SK-N-SH (cell line): ENCODE data around the gene GCN1.

Source experiments
- CHD2 ChIP-seq: fragments of 150-350 bp; IDR thresholded peaks from 2 replicates; pipeline ENCODE4 v1.6.1; 2018; ENCODE audit warnings: low read length; ENCODE audit not compliant: partially characterized antibody
- CTCF ChIP-seq: fragments of 200-600 bp; sonication (generic); IDR thresholded peaks from 2 replicates; pipeline ENCODE4 v1.6.1; 2017; ENCODE audit warnings: antibody characterized with exemption, mild to moderate bottlenecking, moderate library complexity
- EP300 ChIP-seq, 2 experiments: IDR thresholded peaks; 2 replicates each; pipeline versions ENCODE4 v1.4.0 to v1.6.1; 2012; ENCODE audit warnings: borderline replicate concordance in 1 of 2, low read depth in 1 of 2, low read length in 1 of 2
- EZH2phosphoT487 ChIP-seq: fragments of 200-600 bp; sonication (generic); IDR thresholded peaks from 2 replicates; pipeline ENCODE4 v1.6.1; 2017; ENCODE audit warnings: low read depth, mixed run types, mild to moderate bottlenecking, antibody characterized with exemption, moderate library complexity, borderline replicate concordance
- GATA2 ChIP-seq: sonication (generic); formaldehyde crosslinking; IDR thresholded peaks from 2 replicates; pipeline ENCODE4 v1.5.0; 2020; ENCODE audit warnings: mild to moderate bottlenecking, missing genetic modification reagents
- MAX ChIP-seq: IDR thresholded peaks from 2 replicates; pipeline ENCODE4 v1.4.0; 2012; ENCODE audit warnings: low read depth
- MXI1 ChIP-seq: IDR thresholded peaks from 2 replicates; pipeline ENCODE4 v1.6.1; 2012; ENCODE audit warnings: mild to moderate bottlenecking, low read depth, low read length, improper control_type of control experiment
- NRF1 ChIP-seq: IDR thresholded peaks from 2 replicates; pipeline ENCODE4 v1.6.1; 2012; ENCODE audit warnings: low read depth, mild to moderate bottlenecking, low read length
- TAF1 ChIP-seq: IDR thresholded peaks from 2 replicates; pipeline ENCODE4 v1.6.1; 2012; ENCODE audit warnings: low read depth, mild to moderate bottlenecking, low read length, moderate library complexity, borderline replicate concordance
- TF ChIP-seq, protein P1 (sequence below): fragments of 150-350 bp; IDR thresholded peaks from 2 replicates; pipeline ENCODE4 v1.6.1; 2017; ENCODE audit warnings: antibody characterized with exemption, low read length, low read depth, borderline replicate concordance
- TF ChIP-seq, protein P2 (sequence below): IDR thresholded peaks from 2 replicates; pipeline ENCODE4 v1.6.1; 2012; ENCODE audit warnings: mild to moderate bottlenecking, low read depth, low read length, moderate library complexity

GRCh38 chr12:120229487-120230325 is 35.2 kb upstream of the GCN1 start:
- TF ChIP-seq EZH2phosphoT487, result no peak
- TF ChIP-seq CTCF, result no peak
- no peak for TF ChIP-seq CHD2
- TF ChIP-seq, protein P1, sequence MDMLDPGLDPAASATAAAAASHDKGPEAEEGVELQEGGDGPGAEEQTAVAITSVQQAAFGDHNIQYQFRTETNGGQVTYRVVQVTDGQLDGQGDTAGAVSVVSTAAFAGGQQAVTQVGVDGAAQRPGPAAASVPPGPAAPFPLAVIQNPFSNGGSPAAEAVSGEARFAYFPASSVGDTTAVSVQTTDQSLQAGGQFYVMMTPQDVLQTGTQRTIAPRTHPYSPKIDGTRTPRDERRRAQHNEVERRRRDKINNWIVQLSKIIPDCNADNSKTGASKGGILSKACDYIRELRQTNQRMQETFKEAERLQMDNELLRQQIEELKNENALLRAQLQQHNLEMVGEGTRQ, result no peak
- TF ChIP-seq MAX, result no peak
- peak; percentile 65 for TF ChIP-seq GATA2 (CRISPR knock-in tag)
- TF ChIP-seq, protein P2, sequence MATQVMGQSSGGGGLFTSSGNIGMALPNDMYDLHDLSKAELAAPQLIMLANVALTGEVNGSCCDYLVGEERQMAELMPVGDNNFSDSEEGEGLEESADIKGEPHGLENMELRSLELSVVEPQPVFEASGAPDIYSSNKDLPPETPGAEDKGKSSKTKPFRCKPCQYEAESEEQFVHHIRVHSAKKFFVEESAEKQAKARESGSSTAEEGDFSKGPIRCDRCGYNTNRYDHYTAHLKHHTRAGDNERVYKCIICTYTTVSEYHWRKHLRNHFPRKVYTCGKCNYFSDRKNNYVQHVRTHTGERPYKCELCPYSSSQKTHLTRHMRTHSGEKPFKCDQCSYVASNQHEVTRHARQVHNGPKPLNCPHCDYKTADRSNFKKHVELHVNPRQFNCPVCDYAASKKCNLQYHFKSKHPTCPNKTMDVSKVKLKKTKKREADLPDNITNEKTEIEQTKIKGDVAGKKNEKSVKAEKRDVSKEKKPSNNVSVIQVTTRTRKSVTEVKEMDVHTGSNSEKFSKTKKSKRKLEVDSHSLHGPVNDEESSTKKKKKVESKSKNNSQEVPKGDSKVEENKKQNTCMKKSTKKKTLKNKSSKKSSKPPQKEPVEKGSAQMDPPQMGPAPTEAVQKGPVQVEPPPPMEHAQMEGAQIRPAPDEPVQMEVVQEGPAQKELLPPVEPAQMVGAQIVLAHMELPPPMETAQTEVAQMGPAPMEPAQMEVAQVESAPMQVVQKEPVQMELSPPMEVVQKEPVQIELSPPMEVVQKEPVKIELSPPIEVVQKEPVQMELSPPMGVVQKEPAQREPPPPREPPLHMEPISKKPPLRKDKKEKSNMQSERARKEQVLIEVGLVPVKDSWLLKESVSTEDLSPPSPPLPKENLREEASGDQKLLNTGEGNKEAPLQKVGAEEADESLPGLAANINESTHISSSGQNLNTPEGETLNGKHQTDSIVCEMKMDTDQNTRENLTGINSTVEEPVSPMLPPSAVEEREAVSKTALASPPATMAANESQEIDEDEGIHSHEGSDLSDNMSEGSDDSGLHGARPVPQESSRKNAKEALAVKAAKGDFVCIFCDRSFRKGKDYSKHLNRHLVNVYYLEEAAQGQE, result no peak
- no peak; the same call in 1 of the 2 replicates for TF ChIP-seq TAF1
- TF ChIP-seq NRF1, result no peak
- no peak for TF ChIP-seq EP300 (IDR thresholded peaks at IDR 0.05; ENCODE audit: borderline replicate concordance in 1 of 2, low read depth in 1 of 2, low read length in 1 of 2)
- no peak for TF ChIP-seq MXI1
